GM19023 (cell line): Measurements from ENCODE around the gene SVIL.
"Not testable (repeated sequence)": the region's sequence is repeated elsewhere in the genome, so short reads cannot be mapped to it uniquely, and the experiment has no call there.

Experiments
- ATAC-seq: cut with Tn5 transposase; IDR thresholded peaks from one replicate; pipeline ENCODE4 v1.9.1; 2021; ENCODE audit warnings: mild to moderate bottlenecking, moderate library complexity; ENCODE audit not compliant: unreplicated experiment

The SVIL gene

GRCh38 chr10:29545122-29545521, 89.6 kb downstream of the SVIL start:
- ATAC-seq, result no peak

GRCh38 chr10:29543715-29544114, 91.1 kb downstream of the SVIL start:
- ATAC-seq, result no peak

GRCh38 chr10:29542723-29543122, 92.0 kb downstream of the SVIL start:
- no peak for ATAC-seq

GRCh38 chr10:29541422-29542210, 93.2 kb downstream of the SVIL start:
- no peak for ATAC-seq

GRCh38 chr10:29540016-29540415, 94.8 kb downstream of the SVIL start:
- ATAC-seq, result no peak

GRCh38 chr10:29539412-29539811, 95.4 kb downstream of the SVIL start:
- ATAC-seq, result no peak

GRCh38 chr10:29537799-29538198, 97.0 kb downstream of the SVIL start:
- no peak for ATAC-seq

- ATAC-seq, result not testable (repeated sequence)
These were observed 98.1 kb downstream of the SVIL start for GRCh38 chr10:29536691-29537090.

GRCh38 chr10:29535778-29536453, 98.9 kb downstream of the SVIL start:
- ATAC-seq, result no peak

- ATAC-seq, result no peak
These were observed 99.6 kb downstream of the SVIL start for GRCh38 chr10:29535012-29535777.

- ATAC-seq, result no peak
These were observed 100.2 kb downstream of the SVIL start for GRCh38 chr10:29534590-29534989.

GRCh38 chr10:29533696-29534285, 101.0 kb downstream of the SVIL start:
- no peak for ATAC-seq

GRCh38 chr10:29533046-29533445, 101.7 kb downstream of the SVIL start:
- no peak for ATAC-seq

- no peak for ATAC-seq
These were observed 102.4 kb downstream of the SVIL start for GRCh38 chr10:29532256-29532878.

- no peak for ATAC-seq
These were observed 104.4 kb downstream of the SVIL start for GRCh38 chr10:29530112-29530976.

- ATAC-seq, result no peak
These were observed 105.6 kb downstream of the SVIL start for GRCh38 chr10:29529146-29529545.

- ATAC-seq, result no peak
These were observed 109.0 kb downstream of the SVIL start for GRCh38 chr10:29525762-29526161.

- no peak for ATAC-seq
These were observed 110.1 kb downstream of the SVIL start for GRCh38 chr10:29524720-29525119.

GRCh38 chr10:29524294-29524693, 110.5 kb downstream of the SVIL start:
- ATAC-seq, result no peak

- no peak for ATAC-seq
These were observed 111.9 kb downstream of the SVIL start for GRCh38 chr10:29522918-29523317.
